H54 (cell line): ENCODE measurements around the gene PEMT.

Experiments
- DNase-seq: peaks from one replicate; pipeline ENCODE4 v3.0.0; 2011; ENCODE audit warnings: low spot score, mixed read lengths; ENCODE audit not compliant: insufficient read length
- FAIRE-seq: peaks from 3 replicates; lab custom pipeline; 2011; peaks lifted over from hg19 to GRCh38; lab: Jason Lieb, UNC
- POLR2A ChIP-seq: IDR thresholded peaks from 2 replicates; pipeline ENCODE4 v1.6.1; 2011; ENCODE audit warnings: low read depth, mild to moderate bottlenecking, low read length

PEMT gene

DNA sequence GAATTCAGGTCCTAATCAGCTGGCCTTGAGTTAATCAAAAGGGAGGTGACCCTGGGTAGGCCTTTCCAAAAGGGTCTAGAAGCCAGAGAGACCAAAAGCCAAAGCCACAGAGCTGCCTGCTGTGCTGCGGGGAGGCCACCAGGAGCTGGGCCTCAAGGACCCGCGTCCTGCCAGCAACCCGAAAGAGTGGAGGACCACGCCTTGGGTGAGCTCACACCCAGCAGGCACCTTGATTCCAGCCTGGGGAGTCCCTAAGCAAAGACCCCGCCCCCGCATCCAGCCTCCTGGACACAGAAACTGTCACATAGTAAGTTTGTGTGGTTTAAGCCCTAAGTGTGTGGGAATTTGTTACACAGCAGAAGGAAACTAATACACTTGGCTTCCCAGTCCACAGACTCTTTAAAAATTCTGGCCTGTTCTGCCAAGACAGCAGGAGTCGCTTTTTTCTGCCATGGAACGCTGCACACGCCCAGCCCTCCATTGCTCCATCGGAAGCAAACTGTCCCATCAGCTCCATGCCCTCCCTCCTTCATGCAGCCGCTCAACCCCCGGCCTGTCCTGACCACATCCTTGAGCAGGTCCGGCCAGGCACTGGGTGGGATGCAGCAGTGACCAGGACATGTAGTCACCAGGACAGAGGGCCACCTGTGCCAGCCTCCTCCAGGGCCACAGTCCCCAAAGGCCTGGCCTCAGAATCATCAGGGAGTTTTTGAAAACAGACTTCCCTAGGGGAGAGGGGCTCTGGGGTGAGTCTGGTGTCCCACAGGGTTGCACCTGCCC lies 74.4 kb downstream of the PEMT start:
- TF ChIP-seq POLR2A: no peak
- DNase-seq: no peak
- no peak for FAIRE-seq

DNA sequence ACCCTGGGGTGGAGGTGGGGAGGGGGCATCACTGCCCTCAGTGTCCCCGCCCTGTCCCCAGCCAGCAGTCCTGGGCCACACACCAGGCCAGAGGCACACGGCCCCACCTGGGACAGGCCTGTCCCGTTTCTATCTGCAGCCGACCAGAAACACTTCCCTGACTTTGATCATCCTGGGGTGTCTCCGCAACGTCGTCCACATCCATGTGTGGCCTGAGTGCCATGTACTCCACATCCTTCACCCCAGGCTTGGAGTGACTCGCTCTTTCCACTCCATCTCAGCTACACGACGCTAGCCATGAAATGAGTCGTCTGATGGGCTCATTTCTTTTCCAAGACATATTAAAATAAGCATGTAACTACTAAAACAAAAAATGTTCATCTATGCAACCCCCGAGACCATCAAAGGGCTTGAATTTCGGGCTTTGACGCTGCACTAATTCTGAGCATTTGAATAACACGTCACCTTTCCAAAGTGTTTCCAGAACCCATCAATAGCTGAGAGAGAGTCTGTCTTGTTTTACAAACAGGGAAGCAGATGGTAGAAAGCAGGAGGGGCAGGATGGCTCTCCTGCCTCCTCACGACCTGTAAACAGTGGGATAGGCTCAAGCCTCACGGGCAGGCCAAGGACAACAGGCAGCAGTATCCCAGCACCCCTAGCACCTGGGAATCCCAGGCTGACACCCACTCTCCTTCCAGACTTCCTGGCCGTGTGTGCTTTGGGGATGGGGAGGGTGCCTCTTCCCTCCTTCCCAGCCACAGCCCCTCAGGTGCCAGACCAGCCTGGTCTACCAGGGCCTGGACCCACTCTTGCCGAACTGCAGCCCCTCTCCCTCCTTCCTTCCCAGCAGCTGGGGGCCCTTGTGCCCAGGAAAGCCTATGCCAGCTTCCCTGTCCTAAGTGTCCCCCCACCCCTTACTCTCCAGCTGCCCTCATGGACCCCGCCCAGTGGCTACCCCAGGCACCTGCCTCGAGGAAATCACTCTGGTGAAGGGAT lies 75.3 kb downstream of the PEMT start:
- DNase-seq (peak; percentile 42), FAIRE-seq (no peak)

DNA sequence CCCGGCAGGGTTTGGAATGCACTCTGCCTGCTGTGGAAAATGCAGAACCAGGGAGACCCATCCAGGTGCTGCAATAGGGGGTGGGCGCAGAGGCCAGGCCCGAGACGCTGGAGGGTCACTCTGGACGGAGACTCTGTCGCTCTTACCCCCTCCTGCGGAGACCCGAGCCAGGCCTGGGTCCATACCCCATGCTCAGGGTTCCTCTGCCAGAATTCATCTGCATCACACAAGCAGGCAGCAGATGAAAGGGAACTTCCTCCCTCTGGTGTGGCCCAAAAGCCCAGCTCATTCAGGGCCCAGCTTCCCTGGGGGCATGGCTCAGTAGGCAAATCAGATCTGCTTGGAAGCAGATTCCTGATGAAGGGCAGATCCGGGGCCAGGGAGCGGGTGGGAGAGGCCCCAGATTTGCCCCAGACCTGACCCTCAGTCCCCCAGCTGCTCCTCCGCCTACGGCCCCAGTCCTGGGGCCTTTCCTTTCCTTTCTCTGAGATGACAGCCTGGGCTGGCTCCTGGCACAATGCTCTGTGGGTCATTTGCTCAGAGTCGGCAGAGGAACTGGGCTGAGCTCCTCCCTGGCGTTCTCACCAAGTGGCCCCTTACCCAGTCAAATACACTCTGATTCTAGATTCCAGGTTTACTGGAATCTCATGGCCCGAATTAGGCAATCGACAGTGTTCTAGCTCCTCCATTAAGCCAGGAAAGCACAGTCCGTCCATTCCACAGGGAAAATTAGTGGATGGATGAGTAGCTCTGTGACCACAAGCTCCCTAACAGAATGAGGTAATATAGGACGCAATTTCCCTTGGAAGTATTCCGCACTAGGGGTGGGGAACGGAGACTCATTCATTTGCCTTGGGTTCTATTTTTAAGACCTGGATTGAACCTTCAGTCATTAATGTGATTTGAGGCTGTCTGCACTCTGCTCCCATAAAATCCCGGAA lies 76.2 kb downstream of the PEMT start:
- no peak for FAIRE-seq
- TF ChIP-seq POLR2A: no peak
- no peak for DNase-seq

More for the DNA sequence above, 75.3 kb downstream of the PEMT start:
- TF ChIP-seq POLR2A: no peak

DNA sequence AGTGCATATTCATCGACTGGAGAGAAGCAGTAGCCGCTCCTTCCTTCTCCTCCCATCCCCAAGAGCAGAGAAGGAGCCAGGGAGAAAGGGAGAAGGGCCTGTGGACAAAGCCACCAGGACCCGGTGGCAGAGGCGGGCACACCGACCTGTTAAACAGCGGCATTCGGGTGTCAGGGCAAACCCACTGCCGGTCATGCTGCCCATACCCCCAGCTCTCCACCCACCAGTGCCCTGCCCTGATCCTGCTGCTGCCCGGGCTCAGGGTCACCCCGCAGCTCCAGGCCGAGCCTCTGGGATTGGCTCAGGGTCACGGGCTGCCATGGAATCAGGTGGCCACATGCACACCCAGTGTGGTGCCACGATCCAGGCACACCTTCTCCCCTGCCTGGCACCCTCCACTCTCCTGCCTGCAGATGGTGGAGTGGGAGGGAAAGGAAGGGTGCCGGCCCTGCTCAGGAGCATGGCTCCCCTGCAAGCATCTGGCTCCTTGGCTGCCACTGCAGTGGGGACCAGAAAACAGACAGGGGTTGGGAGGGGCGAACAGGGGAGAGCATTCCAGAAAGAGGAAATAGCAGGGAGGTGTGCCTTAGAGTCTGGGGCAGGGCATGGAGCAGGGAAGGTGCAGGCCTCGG lies 77.0 kb downstream of the PEMT start:
- no peak for TF ChIP-seq POLR2A
- DNase-seq (no peak), FAIRE-seq (no peak)

DNA sequence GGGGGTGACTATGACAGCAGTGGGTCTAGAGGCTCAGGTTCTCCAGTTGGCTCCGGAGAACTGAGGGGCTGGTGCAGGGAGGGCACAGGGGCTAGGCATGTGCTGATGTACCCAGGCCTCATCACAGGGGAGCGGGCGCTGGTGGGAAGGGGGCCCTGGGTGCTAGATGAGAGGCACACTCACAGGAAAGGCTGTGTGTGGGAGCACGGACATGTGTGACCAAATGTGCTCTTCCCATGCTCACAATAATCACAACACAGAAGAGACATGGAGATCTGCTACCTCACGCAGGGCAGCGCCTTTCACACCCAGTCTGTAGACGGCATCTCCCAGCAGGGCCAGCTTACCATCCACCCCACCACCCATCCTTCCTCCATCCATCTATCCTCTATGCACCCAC lies 77.9 kb downstream of the PEMT start:
- TF ChIP-seq POLR2A: no peak

DNA sequence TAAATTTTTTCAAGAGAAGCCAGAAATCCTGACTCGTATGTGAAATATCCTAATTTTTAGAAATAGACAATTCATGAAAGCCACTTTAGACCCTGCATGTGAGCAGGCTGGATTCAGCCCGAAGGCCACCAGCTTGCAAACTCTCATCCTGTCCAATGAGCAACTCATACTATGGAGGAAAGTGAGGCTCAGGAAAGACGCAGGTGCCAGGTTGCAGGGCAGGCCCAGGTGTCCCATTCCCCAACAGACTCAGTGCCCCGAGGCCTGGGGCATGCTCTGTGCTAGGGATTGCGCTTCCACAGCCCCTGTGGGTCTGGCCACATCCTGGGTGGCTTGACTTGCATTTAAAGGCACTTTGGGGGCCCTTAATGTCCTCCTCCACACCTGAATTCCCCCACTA lies 78.6 kb downstream of the PEMT start:
- no peak for FAIRE-seq
- no peak for DNase-seq
- no peak for TF ChIP-seq POLR2A

More for the DNA sequence above, 77.9 kb downstream of the PEMT start:
- FAIRE-seq (no peak), DNase-seq (no peak)

DNA sequence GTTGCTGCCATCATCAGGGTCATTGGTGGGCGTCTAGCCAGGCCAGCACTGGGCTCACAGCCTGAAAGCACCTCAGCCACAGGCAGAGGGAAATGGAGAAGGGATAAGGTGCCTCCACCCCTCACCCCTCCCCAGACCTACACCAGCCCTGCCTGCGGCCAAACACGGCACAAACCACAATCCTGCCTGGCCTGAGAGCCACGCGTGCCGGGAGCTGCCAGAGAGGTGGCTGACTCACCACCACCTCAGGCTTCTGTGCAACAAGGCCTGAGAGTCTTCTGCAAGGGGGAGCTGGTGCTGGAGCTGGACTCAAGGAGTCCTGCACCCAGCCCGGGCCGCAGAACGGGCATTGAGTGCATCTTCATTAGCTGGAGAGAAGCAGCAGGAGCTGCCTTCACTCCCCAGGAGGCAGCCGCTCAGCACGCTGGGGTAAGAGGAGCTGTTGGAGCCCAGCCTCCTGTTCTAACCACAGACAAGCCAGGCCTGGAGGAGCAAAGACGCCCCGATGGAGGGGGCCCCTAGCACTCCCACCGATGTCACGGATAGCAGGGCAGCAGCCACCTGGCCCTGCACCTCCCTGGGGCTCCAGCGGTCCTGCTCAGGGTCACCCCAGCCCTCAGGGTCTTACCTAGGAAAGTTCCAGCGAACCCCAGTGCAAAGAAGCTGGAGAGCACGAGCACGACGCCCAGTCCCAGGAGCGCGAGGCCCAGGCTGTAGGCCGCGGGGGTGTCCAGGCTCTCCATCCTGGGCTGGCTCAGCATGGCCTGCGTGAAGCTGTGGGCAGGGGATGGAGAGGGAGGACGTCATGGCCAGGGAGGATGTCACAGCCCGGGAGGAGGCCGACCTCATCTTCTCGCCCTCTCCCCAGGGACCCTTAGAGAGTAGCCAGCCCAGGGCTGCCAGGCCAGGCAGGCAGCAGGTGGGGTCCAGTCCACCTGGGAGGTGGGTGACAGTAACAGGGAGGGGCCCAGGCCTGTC lies 79.3 kb downstream of the PEMT start:
- DNase-seq: peak; percentile 98
- TF ChIP-seq POLR2A: no peak
- FAIRE-seq: peak; percentile 88

DNA sequence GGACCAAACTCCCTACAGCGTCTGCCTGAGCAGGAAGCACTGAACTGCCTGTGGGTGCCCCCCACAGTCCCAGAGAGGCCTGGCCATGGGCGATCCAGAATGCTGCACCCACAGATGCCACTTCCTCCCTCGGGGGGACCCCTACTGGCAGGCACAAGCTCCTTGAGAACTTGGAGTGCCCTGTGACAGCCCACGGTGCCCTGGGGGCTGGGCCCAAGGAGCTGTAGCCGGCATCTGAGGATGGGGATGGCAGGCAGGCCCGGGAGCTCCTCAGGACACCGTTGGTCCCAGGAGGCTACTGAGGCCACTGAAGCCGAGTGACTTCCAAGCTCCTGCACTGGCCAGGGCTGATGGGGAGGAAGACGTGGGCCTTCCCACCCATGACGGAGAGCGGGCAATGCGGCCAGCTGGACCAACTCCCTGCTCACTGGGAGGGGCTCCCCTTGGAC lies 80.2 kb downstream of the PEMT start:
- FAIRE-seq (no peak), DNase-seq (no peak)
- TF ChIP-seq POLR2A: no peak

DNA sequence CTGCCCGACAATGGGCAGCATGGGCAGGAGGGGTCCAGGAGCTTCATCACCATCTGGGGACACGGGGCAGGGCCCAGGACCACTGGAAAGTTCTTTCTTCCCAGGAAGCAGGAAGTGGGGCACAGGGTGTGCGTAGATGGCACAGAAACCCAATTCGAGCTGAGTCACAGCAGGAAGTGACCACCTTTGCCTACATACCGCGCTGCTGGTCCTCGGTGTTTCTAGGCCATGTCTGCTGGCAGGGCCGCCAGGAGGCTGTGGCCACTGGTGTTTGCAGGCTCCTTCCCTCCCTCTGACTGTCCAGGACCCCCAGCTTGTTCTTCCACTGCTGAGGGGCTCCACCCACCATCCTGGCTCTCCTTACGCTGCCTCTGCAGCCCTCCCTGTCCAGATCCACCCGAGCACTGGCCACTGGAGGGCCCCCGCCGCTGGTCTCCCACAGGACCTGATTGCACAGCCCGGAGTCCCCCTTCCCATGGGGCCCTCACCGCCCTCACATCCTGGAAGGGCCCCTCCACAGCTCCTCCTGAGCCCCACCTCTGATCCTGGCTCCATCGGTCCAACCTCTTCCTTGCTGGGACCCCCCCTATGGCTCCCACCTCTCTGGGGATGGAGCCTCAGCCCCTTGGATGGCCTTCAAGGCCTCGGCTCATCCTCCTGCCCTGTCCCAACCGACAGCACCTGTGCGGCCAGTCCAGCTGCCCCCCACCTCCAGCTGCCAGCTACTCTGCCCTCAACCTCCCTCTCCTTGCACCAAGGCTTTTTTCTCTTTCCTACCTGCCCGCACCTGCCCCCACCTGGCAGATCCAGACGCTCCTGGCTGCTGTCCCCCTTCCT lies 80.8 kb downstream of the PEMT start:
- no peak for DNase-seq
- no peak for FAIRE-seq
- no peak for TF ChIP-seq POLR2A

DNA sequence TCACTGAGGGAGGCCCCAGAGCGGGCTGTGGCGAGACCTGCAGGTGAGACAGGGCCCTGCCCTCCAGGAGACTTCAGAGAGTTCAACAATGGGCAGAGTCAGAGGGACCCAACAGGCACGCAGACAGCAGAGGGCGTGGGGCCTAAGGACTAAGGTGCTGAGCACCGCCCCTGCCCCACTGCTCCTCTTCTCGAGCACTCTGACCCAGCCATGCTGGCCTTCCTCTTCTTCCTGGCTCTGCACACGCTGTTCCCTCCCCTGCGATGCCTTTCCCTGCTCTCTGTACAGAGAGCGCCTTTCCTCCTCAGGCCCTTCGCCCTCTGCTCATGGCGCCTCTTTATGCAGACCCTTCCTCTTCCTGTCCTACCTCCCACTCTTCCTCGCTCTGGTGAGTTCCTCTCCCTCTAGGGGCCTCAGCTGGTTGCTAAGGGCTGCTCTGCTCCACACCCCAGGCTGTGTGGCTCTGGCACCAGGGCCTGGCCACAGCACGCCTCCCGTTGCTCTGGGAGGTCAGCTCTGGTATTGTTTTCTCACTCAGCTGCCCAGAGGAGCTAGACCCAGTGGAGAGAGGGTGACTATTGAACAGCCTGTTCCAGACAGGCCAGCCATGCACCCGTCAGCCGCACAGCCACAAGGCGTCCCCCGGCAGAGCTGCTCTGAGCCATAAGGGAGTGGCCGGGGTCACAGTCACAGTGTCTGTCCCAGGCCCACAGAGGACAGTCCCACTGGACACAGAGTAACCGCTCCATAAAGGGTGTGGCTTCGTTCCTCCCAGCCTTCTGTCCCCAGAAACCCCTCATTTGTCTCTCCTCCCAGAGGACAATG lies 81.7 kb downstream of the PEMT start:
- FAIRE-seq: no peak
- no peak for TF ChIP-seq POLR2A
- DNase-seq: no peak
